ENCODE results near the gene GRIA2. TPM values are rescaled to one million over a fixed set of nuclear protein-coding genes. Genes with fewer than 3 reads are reported as not detected.

GRIA2 gene
- total RNA-seq, 1 donor from 2014 or later, result 0.23 TPM

DNA sequence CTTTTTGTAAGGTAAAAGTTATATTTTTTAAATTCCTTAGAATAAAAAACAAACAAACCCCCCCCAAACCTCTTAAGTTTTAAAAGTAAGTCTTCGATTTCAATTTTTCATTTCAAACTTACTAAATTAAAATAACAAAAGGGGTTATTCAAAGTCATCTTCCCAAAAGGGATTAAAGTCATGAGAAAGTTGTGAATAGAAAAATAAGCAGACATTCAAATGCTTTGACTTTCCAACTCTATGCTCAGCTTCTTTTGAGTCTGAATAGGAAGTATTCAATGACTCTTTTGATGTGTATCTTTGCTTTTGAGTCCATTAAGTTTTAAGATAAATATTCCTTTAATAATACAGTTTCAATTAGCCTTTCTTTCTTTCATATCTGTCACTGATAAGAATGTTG lies 138.3 kb downstream of the GRIA2 start:
- no peak for DNase-seq (ENCODE audit: extremely low read depth, low read depth, low spot score)

GRCh38 chr4:157363360-157363759 lies 142.8 kb downstream of the GRIA2 start:
- DNase-seq (ENCODE audit: extremely low read depth, low read depth, low spot score), result no peak

DNA sequence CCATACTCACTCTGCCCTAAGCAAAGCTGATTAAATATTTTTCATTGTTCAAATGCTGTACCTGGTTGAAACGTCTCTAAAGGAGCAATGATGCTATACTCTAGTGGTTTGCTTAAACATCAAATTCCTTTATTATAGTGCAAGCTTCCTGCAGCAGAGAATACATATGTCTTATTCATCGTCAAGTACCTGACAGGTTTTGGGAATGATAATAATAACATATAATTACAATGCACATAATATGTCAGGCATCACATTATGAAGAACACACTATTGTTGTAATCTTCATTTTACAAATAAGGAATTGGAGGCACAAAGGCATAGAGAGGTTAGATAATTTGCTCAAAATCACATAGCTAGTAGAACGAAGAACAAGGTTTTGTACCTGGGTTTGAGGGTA lies 151.6 kb downstream of the GRIA2 start:
- DNase-seq (ENCODE audit: extremely low read depth, low read depth, low spot score), result no peak

DNA sequence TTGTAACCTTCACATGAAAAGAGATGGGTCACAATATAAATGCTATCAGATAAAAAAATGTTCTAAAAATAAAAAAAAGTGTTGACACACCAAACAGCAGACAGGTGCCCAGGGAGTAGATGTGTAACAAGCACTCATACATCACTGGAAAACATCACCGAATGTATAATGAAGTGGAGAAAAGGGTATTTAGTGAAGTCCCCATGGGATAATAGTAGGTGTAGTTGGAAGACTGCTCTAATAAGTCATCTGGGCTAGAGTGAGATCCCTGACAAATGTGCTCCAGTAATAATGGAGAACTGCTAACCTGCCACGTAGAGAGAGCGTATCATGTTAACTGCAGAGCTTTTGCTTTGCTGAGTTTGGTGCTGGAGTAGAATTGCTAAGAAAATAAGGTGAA lies 152.0 kb downstream of the GRIA2 start:
- DNase-seq (ENCODE audit: extremely low read depth, low read depth, low spot score), result no peak

GRCh38 chr4:157389741-157390140 lies 169.2 kb downstream of the GRIA2 start:
- DNase-seq (ENCODE audit: extremely low read depth, low read depth, low spot score), result no peak

DNA sequence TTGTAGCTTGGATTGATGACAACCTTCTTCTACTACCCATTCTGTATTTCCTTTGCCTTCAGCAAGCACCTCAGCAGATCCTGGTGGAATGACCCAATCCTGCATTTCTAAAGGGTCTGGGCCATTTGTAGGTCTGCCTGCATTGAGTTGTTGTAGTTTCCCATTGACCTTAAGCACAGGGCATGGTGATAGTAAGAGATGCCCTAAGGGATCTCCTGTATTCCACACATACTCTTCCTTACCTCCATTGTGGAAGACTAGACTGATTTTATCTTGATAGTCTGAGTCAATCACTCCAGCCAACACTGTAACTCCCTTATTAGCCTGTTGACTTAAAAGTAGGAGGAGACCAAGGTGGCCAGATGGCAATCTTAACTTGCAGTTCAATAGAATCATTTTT lies 184.5 kb downstream of the GRIA2 start:
- no peak for DNase-seq (ENCODE audit: extremely low read depth, low read depth, low spot score)

Other genes starting within 250 kb of the GRIA2 start
- 10.9 and 13.7 TPM in 2 replicates for gene PDGFC, start 248.9 kb upstream of the GRIA2 start, total RNA-seq
- 0.53 and 2.6 TPM in 2 replicates for gene GLRB, start 144.6 kb upstream of the GRIA2 start, total RNA-seq

All from glomerular endothelial cell (primary cell).